HL-60/S4 (cell line): ENCODE measurements around the gene VAMP5.
"Not testable (repeated sequence)": the region's sequence is repeated elsewhere in the genome, so short reads cannot be mapped to it uniquely, and the experiment has no call there.

ENCODE experiments used
- in situ Hi-C: fragments of 300-500 bp; cut with MboI; formaldehyde crosslinking; loops from 2 replicates; pipeline ENCODE4 v1.14.3; 2022; ENCODE audit warnings: low sequenced_read_pairs

The VAMP5 gene

DNA sequence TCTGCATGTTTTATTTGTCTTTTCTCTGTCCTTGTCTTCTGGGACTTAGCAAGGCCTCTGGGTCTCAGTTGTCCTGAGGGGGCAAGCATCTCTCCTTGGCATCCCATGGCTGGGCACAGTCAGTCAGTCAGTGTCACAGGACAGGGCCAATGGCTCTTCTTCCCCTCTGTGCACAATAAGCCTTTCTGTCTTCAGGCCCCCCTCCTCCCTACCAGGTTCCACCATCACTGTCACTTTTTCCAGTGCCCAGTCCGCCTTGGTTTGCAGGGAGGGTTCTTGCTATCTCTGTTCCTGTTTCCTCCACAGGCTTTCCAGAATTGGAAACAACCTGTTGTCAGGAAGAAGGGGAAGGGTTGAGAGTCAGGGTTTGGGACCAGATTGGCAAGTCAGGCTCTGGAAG, 1.7 kb upstream of the VAMP5 start:
- in situ Hi-C loops: no loop called here

DNA sequence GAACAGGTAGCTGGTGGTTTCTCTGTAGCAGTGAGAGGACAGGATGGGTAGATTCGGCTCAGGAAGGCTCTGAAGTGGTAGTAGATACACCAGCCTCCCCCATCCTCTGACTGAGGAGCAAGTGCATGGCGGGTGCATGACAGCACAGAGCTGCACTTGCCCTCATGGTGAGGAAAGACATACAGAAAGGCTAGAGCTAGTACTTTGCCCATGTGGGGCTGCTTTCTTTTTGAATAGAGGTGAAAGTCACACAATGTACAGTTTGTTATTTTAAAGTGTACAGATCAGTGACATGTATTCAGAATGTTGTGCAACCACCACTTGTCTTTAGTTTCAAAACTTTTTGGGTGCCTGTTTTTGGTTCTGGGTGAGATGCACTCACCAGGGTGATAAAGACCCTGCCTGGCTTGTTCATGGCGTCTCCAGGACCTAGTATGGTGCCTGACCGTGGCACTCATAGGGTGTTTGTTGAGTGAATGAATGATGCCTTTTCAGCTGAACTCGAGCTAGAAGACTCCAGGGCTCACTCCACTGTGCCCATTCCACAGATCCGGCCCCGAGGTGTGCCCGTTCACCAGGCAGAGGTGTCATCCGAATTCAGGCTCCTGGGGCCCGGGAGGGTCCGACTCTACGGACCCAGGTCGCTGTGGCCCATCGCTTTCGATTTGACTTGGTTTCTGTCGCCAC, 421 bp upstream of the VAMP5 start:
- in situ Hi-C loops: no loop called here

DNA sequence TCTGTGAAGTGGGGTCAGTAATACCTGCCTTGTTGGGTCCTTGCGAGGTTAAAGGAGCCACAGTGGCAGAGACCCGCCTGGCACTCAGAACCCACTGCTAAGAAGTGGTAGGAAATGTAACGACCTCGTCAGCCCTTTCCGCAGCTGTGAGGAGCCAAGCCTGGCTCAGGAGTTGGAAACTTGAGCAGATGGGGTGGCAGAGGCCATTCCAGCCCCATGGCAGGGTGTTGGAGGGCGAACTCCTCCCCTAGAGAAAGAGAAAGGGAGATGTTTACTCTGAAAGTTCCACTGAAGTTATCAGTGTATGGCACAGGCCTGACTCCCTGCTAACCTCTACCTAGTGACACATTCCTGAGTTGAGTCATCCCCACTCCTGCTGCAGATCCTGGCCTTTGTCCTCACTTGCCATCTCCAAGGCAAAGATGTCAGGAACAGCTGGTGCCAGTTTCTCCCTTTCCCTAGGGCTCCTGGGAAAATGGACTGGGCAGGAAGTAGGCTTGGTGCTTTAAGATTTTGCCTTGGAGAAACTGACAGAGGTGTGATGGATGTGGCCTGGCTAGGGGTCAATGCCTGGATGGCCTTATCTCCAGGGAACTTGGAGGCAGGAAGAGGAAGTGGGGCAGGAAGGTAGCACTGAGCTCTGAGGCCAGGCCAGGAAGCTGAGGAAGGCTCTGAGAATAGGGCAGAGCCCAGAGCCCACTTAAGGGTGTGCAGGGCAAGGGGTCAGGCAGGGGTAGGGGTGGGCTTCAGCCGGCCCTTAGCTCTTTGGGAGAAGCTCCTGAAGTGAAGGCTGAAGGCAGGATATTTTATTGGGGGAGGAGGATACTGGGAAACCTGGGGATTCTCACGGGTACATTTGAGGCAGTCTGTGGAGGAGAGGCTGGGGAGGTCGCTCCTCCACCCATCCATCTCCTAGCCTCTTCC, 888 bp downstream of the VAMP5 start:
- in situ Hi-C loops: no loop called here

DNA sequence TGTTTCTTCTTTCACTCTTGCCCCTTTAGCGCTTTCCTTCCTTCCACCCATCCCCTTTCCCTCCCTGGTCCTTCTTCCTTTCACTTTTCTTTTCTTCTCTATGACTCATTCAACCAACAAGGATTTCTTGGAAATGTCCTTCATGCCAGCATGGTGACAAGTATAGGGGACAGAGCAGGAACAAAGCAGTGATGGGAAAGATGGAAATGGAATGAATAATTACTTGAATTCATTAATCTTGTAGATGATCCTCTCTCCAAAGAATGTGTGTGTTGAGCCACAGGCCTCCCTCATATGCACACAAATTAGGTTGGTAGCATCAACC, 1.5 kb downstream of the VAMP5 start:
- in situ Hi-C loops: no loop called here

DNA sequence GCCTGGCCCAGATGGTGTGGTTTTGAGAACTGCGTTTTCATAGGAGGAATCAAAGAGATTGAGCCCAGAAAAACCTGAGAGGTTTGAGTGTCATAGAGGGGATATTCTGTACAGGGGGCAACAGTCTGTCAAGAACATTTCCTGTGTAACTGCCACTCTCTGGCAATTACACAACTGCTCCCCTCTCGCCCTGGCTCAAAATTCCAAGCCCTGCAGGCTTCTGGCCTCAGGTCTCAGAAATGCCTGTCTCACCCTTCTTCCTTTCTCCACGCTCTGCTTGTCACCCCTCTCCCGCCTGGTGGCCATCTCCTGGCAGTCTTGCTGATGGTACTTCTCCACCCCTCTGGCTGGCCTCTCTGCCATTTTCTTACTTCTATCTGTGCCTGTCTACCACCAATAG, 4.0 kb downstream of the VAMP5 start:
- in situ Hi-C loops: no loop called here

DNA sequence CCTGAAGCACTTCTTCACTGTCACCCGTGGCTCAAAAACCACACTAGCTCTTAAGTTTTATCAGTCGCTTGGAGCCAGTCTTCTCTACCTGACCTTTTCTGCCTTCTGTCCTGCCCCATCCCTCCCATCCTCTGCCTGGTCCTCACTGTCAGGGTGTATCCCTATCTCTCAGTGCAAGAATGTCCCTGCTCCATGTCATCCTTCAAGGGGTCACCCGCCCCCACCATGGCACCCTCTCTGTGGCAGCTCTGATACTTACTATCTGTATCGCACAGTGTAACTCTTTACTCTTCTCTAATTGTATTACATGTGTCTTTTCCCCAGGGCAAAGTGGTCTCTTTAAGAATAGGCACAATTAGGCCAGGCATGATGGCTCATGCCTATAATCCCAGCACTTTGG, 4.4 kb downstream of the VAMP5 start:
- in situ Hi-C loops: no loop called here

DNA sequence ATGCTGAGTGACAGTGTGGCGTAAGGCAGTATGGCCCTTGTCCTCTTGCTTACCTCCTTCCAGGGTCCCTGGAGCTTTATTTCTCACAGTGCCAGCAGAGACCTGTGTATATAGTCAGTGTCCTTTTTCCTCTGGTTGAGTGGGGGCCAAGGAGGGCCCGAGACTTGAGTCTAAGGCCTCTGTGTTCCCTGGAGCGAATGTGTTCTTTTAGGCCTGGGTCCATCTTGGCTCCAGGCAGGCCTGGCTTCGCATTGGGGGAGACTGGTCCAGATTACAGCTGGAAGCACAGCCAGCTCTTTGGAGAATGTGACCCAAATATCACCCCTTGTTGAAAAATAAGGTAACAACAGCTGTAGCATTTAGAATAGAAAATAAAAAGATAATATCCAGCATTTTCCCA, 5.0 kb downstream of the VAMP5 start:
- in situ Hi-C loops: no loop called here

DNA sequence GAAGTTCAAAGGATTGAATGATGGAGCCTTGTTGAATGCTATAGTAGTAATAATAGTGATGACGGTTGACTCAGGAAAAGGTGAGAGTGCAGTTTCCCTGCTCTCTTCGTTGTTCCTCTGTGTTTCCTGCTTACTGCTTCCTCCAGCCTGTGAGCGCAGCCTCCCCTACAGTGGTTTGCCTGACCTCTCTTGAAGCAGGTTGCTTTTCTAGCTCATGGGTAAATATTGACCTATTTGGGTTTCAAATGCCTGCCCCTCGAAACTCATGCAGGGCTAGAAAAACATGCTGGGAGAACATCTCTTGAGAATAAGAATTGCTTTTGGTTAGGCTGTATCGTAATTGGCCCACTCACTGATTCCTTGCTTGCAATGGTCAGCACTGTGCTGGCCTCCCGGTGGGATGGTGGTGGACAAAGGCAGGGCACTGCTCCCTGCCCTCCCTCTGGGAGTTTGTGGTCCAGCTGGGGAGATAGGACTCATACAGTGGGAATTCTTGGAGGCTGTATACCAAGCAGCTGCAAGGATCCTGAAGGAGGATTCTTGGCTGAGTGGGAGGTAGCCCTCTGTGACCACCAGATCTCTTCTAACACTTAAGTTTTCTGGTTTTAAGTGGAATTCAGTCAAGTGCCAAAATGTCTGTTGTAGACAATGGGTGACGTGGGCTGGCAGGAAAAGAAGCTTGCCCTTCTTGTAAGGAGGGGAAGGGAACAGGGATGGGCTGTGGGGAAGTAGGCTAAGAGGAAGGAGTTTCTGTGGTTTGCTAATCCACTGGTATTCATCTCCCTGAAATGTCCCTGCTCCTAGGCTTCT, 6.0 kb downstream of the VAMP5 start:
- in situ Hi-C loops: no loop called here

DNA sequence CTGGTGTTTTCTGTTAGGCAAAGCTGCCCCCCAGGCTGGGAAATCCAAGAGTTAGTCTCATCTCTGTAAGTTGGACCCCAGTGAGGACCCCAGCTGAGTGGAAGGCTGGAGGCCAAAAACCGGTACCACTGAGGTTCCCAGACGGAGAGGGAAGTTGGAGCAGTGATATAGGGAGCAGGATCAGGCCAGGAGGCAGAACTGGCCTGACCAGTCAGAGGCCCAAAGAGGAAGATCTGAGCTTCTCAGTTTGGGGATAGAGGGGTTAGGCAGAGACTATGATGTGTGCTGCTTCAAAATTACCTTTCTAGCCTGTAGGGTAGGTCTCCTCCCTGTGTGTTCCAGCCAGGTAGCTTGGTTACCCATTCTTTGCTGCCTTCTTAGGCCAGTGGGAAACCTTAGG, 6.7 kb downstream of the VAMP5 start:
- in situ Hi-C loops: no loop called here

DNA sequence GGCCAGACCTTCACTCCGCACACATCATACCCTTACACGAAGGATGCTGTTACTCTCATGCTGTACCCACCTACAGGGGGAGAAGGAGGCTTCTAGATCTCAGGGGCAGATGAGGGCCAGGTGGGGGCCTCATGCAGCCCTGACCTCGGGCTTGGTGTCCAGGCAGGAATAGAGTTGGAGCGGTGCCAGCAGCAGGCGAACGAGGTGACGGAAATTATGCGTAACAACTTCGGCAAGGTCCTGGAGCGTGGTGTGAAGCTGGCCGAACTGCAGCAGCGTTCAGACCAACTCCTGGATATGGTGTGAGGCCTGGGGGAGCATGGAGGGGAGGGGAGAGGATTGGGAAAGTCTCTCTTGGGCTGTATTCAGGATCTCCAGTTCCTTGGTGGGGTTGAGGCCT, 7.3 kb downstream of the VAMP5 start:
- in situ Hi-C loops: no loop called here

DNA sequence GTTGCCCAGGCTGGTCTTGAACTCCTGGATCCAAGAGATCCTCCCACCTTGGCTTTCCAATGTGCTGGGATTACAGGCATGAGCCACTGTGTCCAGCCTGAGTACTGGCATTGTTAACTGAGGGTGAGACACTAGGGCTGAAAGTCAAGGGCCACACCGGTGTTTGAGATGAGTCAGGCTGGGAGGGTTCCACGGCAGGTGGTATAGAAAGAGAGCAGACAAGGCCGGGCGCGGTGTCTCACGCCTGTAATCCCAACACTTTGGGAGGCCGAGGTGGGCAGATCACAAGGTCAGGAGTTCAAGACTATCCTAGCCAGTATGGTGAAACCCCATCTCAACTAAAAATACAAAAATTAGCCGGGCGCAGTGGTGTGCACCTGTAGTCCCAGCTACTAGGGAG, 8.1 kb downstream of the VAMP5 start:
- in situ Hi-C loops: not testable (repeated sequence)

DNA sequence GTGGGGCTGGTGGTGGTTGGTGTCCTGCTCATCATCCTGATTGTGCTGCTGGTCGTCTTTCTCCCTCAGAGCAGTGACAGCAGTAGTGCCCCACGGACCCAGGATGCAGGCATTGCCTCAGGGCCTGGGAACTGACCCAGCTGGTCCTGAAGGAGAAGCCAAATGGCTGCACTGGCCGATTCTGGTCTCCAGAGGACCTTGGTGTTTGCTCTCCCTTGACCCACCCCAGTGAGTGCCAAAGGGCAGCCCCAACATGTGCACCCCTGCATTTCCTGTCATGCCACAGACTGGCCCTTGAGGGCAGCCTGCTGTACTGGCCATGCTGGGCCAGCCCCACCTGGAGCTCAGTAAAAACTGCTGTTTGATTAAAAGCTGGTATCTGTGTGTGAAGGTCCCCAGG, 8.8 kb downstream of the VAMP5 start:
- in situ Hi-C loops: no loop called here

DNA sequence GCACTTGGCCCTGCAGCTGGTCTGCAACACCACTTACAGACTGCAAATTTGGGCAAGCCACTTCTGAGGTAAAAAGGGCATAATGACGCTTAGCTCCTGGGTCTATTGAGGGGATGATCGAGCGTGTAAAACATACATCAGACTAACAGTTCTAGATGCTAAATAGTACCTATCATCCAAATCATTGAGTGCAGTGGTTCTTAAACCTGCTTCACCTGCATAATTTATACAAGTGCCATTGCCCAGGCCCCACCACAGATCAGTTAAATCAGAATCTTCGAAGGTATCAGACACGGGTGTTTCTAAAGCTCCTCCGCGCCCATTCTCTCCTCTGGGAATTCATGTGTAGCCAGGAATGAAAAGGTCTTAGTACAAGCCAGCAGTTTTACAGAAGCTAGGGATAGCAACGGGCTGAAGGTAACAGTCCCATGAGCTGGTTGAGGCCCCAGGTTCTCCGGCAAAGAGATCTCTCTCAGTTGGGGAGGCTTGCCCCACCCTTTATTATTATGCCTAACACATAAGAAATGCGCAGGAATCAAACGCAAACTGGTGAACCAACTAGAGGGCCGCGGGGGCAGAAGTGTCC, 10.6 kb downstream of the VAMP5 start:
- in situ Hi-C loops: no loop called here

DNA sequence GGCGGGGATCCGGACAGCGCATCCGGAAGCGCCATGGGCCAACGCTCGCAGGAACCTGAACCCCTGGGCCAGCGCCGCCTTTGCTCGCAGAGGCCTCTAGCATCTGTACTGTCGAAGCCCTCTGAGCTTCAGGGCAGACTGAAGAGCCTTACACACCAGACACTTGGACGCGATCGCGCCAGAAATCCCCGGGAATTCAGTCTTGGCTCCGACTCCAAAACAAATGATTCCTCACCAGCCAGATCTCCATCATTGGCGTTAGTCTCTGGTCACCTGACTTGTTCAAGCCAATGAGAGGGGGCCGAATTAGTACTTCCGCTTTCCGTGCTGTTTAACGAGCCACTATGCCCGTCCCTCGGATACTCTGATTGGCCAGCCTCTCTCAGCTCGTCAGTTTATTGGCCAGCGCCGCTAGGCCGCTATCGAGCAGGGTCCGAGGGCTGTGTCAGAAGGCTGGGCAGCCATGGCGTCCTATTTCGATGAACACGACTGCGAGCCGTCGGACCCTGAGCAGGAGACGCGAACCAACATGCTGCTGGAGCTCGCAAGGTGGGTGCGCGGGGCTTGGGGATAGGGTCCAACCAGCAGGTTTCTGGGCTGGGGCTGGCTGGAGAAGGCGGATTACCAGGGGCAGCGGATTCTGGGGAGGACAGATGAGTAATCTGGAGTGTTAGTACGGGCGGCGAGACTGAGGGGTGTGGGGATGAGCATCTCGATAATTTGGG, 11.2 kb downstream of the VAMP5 start, which contains the start of gene RNF181:
TSS of gene RNF181 (plus strand) at position 445 of the 725 bp plus-strand sequence. CDS start at position 464, 19 bp downstream.
- in situ Hi-C loops: no loop called here

DNA sequence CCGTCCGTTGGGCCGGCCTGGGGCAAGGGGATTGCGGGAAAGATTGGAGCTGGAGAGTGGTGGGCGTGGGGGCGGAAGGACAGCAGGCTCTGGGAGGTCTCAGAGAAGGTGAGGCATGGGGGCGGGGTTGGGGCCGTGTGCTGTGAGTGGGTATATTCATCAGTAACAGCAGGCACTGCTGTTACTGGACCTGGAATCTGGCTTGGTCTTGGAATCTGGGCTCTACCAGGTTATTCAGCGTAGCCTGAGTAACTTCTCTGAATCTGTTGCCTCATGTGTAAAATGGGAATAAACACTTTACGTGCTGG, 11.7 kb downstream of the VAMP5 start:
- in situ Hi-C loops: no loop called here

DNA sequence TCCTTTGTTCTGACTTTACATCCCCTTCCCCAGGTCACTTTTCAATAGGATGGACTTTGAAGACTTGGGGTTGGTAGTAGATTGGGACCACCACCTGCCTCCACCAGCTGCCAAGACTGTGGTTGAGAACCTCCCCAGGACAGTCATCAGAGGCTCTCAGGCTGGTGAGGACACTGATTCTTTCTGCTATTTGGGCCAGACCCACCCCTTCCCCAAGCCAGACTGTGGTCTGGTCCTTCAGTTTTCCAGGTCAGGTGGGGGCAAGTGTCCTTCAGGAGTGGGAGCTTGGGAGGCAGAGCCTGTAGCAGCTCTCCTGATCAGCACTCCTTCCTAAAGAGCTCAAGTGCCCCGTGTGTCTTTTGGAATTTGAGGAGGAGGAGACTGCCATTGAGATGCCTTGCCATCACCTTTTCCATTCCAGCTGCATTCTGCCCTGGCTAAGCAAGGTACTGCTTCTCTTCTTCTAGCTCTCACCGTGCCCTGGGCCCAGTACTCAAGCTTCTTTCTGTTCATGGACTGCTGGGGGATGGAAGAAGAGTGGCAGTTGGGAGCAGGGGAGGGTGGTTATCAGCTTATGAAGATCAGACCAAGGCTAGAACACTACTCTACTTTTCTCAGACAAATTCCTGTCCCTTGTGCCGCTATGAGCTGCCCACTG, 12.4 kb downstream of the VAMP5 start:
- in situ Hi-C loops: no loop called here

DNA sequence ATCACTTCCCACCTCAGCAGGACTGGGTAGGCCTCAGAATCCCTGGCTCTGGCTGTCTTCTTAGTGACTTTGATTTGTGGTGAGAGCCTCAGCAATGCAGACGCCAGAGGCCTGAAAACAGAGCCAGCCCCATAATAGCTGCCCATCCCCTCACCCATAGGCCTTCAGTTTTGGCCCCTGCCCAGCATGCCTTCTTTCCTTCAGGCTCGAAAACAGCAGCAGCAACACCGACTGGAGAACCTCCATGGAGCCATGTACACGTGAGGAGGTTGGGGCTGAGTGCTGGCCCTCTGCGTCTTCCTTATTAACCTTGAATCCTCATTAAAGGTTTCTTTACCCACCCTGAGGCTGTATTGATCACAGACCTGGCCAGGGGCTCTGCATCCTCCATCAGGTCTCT, 13.0 kb downstream of the VAMP5 start:
- in situ Hi-C loops: no loop called here

DNA sequence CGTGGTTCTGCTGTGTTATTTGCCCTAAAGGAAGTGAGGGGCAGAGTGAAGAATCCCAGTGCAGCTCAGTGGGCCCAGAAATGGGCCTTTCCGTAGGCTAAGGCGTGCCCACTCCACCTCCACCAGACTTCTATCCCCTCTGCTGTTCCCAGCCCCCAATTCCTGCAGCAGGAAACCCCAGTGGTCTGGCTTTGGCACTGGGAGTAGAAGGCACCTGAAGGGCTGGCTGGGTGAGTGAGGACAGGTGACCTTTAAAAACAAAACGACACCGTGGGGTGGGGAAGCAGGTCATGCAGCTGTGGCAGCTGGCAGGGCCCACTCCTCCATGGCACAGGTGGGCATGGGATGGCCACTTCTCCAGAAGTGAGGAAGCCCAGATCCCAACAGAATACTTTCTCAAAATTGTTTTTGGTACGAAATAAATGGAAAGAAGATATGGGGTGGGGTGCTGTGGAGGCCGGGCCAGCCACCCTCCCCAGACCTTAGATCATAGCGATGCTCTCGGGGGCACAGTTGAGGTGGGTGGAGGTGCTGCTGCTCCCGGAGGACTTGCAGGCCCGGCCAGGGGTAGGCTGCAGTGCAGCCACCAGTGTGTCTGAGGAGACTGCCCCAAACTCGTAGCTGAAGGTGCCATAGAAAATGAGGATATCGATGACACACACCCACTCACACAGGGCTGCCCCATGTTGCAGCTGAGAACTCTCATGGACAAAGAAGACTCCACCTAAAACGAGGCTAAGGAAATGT, 14.5 kb downstream of the VAMP5 start:
- in situ Hi-C loops: no loop called here

DNA sequence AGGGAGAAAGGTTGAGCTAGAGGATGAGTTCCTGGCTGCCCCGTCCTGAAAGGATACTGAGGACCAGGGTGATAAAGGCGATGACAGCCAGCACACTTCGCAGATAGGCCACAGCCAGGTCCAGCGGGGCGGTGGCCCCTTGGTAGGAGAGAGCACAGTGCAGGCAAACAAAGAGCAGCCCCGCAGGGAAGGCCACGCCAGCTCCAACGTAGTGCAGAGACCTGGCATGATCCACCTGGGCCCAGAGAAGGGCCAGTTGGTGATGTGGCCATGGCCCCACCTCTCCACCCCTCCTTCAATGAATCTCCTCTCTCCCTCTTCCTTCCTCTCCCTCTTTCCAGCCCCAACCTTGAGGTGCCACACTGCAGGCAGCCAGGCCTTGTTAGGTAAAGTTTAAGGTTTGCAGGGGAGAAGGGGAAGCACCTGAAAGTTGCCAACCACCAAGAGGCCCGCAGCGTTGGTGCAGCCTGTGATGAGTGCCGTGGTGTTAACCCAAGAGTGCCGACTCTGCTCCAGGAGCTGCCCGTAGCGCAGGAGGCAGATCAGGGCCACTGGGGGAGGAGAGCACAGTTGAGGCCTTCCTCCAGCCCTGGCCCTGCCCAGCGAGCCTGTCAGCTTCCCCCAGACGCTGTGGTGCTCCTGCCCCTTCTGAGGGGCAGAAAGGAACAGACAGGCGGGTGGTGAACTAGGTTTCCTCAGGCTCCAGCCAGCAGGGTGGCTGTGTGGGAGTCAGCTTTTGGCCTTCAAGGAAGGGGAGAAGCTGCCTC, 15.4 kb downstream of the VAMP5 start:
- in situ Hi-C loops: no loop called here
